Smooth muscle cell (in vitro differentiated cells): ENCODE results near the gene ACACA. TPM values are rescaled to one million over a fixed set of nuclear protein-coding genes. Genes with fewer than 3 reads are reported as not detected.
A peak's percentile ranks its signal among the peaks of the same experiment; 100 is the strongest.

Experiments
- DNase-seq: peaks from one replicate; lab custom pipeline; 2025; ENCODE audit not compliant: unreplicated experiment; lab: John Stamatoyannopoulos, UW
- H2AFZ ChIP-seq: fragments of 200-600 bp; sonication (generic); 2 replicates; pipeline ENCODE4 v1.6.0; 2016; ENCODE audit warnings: antibody characterized with exemption, low read depth, mild to moderate bottlenecking
- H3F3A ChIP-seq: fragments of 200-600 bp; sonication (generic); 2 replicates; pipeline ENCODE4 v1.6.0; 2017; ENCODE audit warnings: antibody characterized with exemption, low read depth
- H3K27ac ChIP-seq: fragments of 200-600 bp; sonication (generic); 2 replicates; pipeline ENCODE4 v1.5.1; 2016; ENCODE audit warnings: low read depth, mild to moderate bottlenecking
- H3K27me3 ChIP-seq: fragments of 200-600 bp; sonication (generic); 2 replicates; pipeline ENCODE4 v1.6.1; 2016; ENCODE audit warnings: low read depth, mild to moderate bottlenecking
- H3K36me3 ChIP-seq: fragments of 200-600 bp; sonication (generic); 2 replicates; pipeline ENCODE4 v1.5.1; 2016; ENCODE audit warnings: low read depth
- H3K4me1 ChIP-seq: fragments of 200-600 bp; sonication (generic); 2 replicates; pipeline ENCODE4 v1.5.1; 2016; ENCODE audit warnings: low read depth
- H3K4me2 ChIP-seq: fragments of 200-600 bp; sonication (generic); 2 replicates; pipeline ENCODE4 v1.6.0; 2016; ENCODE audit warnings: mild to moderate bottlenecking
- H3K4me3 ChIP-seq: fragments of 200-600 bp; sonication (generic); 2 replicates; pipeline ENCODE4 v1.5.1; 2016; ENCODE audit warnings: mild to moderate bottlenecking
- H3K79me2 ChIP-seq: fragments of 200-600 bp; sonication (generic); 2 replicates; pipeline ENCODE4 v1.6.0; 2016; ENCODE audit warnings: low read depth, mild to moderate bottlenecking
- H3K9ac ChIP-seq: fragments of 200-600 bp; sonication (generic); 2 replicates; pipeline ENCODE4 v1.6.0; 2016; ENCODE audit warnings: low read depth
- H3K9me3 ChIP-seq: fragments of 200-600 bp; sonication (generic); replicated peaks from 2 replicates; pipeline ENCODE4 v1.5.1; 2016; ENCODE audit warnings: low read depth
- H4K20me1 ChIP-seq: fragments of 200-600 bp; sonication (generic); 2 replicates; pipeline ENCODE4 v1.6.0; 2016; ENCODE audit warnings: low read depth
- WGBS: methylation state at CpG from one replicate; pipeline ENCODE4 v1.1.7; 2016; ENCODE audit warnings: low lambda C conversion rate; 5-methylcytosine and 5-hydroxymethylcytosine counted together
- polyA plus RNA-seq: library from polyadenylated mRNA; unstranded; fragments of >200 nt; fragmentation: Nextera tagmentation; extraction: Ambion mirVana; gene quantifications from 2 replicates; pipeline ENCODE4 v1.2.1, GENCODE V29; 2016
- total RNA-seq: library from RNA; depleted of rRNA; stranded (reverse); fragments of >200 nt; gene quantifications from 2 replicates; pipeline ENCODE4 v1.2.3, GENCODE V29; 2014
- TF ChIP-seq, protein P1 (sequence below): fragments of 200-600 bp; sonication (generic); IDR thresholded peaks from 2 replicates; pipeline ENCODE4 v1.5.1; 2017; ENCODE audit warnings: borderline replicate concordance, mild to moderate bottlenecking, antibody characterized with exemption; ENCODE audit not compliant: insufficient read depth, poor library complexity, severe bottlenecking

The ACACA gene
- total and polyA plus RNA-seq, 2 experiments from 2014 or later = 16.4 to 33.9 TPM

GRCh38 chr17:37305406-37305905, 101.2 kb downstream of the ACACA start:
- H2AFZ ChIP-seq = no peak overlapping the region
- TF ChIP-seq, protein P1, sequence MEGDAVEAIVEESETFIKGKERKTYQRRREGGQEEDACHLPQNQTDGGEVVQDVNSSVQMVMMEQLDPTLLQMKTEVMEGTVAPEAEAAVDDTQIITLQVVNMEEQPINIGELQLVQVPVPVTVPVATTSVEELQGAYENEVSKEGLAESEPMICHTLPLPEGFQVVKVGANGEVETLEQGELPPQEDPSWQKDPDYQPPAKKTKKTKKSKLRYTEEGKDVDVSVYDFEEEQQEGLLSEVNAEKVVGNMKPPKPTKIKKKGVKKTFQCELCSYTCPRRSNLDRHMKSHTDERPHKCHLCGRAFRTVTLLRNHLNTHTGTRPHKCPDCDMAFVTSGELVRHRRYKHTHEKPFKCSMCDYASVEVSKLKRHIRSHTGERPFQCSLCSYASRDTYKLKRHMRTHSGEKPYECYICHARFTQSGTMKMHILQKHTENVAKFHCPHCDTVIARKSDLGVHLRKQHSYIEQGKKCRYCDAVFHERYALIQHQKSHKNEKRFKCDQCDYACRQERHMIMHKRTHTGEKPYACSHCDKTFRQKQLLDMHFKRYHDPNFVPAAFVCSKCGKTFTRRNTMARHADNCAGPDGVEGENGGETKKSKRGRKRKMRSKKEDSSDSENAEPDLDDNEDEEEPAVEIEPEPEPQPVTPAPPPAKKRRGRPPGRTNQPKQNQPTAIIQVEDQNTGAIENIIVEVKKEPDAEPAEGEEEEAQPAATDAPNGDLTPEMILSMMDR = no peak
- H3K9me3 ChIP-seq = no peaks in the 10 kb centered on the region
- H3K4me3 ChIP-seq = no peak overlapping the region
- H3K79me2 ChIP-seq = peaks cover 21% of the 10 kb centered on the region
- peak overlapping the region; percentile 52 for H3K4me2 ChIP-seq
- no peak overlapping the region for H3K9ac ChIP-seq
- peaks cover 14% of the 10 kb centered on the region for H3K4me1 ChIP-seq
- H3K36me3 ChIP-seq = no peaks in the 10 kb centered on the region
- peaks cover 17% of the 10 kb centered on the region for H4K20me1 ChIP-seq
- peak overlapping the region; percentile 62 for H3K27ac ChIP-seq
- no peaks in the 10 kb centered on the region for H3K27me3 ChIP-seq
- H3F3A ChIP-seq = peaks cover 7% of the 10 kb centered on the region
- WGBS = 25% methylated on average over 2 of the region's 2 CpGs
- DNase-seq = no peak

- no peak overlapping the region for H2AFZ ChIP-seq
- H3K27ac ChIP-seq = peak overlapping the region; percentile 74
- H3K4me1 ChIP-seq = peaks cover 37% of the 10 kb centered on the region
- WGBS = 13% methylated on average over 4 of the region's 4 CpGs
- H3K4me2 ChIP-seq = peak overlapping the region; percentile 75
- H3K4me3 ChIP-seq = no peak overlapping the region
- peaks cover 10% of the 10 kb centered on the region for H4K20me1 ChIP-seq
- H3K9me3 ChIP-seq = no peaks in the 10 kb centered on the region
- peaks cover 28% of the 10 kb centered on the region for H3K79me2 ChIP-seq
- H3K9ac ChIP-seq = peak overlapping the region; percentile 33
- H3K36me3 ChIP-seq = no peaks in the 10 kb centered on the region
- no peaks in the 10 kb centered on the region for H3K27me3 ChIP-seq
- TF ChIP-seq, protein P1 = no peak
- no peak for DNase-seq
- H3F3A ChIP-seq = peaks cover 3% of the 10 kb centered on the region
Observed at GRCh38 chr17:37301288-37301687, 105.3 kb downstream of the ACACA start.

DNA sequence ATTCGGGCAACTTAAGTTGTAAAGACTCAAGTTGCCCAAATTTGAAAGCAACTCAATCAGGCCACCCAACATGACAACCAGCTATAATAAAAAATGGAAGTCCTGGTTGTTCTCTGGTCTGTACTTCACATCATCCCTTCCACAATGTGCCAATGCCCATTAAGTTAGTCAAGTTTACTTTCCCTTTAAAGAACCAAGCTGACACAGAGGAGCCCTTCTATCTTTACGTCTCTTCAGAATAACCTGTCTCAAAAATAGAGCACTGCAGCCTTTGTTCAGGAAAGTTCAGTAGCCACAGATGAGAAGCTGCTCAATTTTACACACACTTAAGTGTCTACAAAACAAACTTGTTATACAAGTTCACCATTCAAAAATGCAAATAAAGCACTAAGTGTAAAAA, 106.0 kb downstream of the ACACA start:
- WGBS = 56% methylated on average over 2 of the region's 2 CpGs
- Histone ChIP-seq H3K4me2 (peak overlapping the region; percentile 75), H3K27ac (peak overlapping the region; percentile 74)

More for the DNA sequence above, 106.0 kb downstream of the ACACA start:
- Histone ChIP-seq H3K9me3 (no peaks in the 10 kb centered on the region), H3K4me3 (no peak overlapping the region), H4K20me1 (peaks cover 10% of the 10 kb centered on the region), H2AFZ (no peak overlapping the region), H3K79me2 (peaks cover 28% of the 10 kb centered on the region), H3K9ac (peak overlapping the region; percentile 33), H3K36me3 (no peaks in the 10 kb centered on the region), H3F3A (peaks cover 3% of the 10 kb centered on the region), H3K4me1 (peaks cover 37% of the 10 kb centered on the region), H3K27me3 (no peaks in the 10 kb centered on the region)
- TF ChIP-seq, protein P1 = no peak
- no peak for DNase-seq
